ENCODE results near the gene ADAM11. TPM values are rescaled to one million over a fixed set of nuclear protein-coding genes. Genes with fewer than 3 reads are reported as not detected.
"Not testable (repeated sequence)": the region's sequence is repeated elsewhere in the genome, so short reads cannot be mapped to it uniquely, and the experiment has no call there.

Gene ADAM11
- total RNA-seq, 1 donor from 2014 or later: 0.52 TPM

DNA sequence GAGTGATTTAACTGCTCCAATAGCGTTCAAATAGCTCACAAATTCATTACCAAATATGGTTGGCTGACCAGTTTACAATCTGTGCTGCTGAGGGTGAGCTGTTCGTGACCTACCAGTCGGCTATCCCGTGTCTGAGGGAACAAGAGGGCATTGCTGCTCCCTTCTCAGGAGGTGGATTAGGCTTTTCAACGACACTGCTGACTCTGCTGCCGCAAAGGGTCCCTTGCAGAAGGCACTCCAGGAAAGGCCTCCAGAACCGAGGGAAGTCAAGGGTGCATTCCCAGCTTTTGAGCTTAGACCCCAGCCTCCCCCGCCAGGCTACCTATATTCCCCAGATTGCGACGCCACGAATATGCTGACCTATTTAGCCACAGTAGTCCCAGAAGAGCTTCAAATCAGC, 39.0 kb downstream of the ADAM11 start:
- intact Hi-C loops (cut with micrococcal nuclease): no loop called here
- no peak for DNase-seq (ENCODE audit: low spot score)
- peaks cover 6% of the 10 kb centered on the region for H3K27me3 Mint-ChIP-seq (ENCODE audit: insufficient read depth)
- no peaks in the 10 kb centered on the region for H3K36me3 Mint-ChIP-seq (ENCODE audit: low read depth)
- no peak overlapping the region for H3K27ac Mint-ChIP-seq
- no peak overlapping the region for H3K4me3 Mint-ChIP-seq
- H3K4me1 Mint-ChIP-seq (ENCODE audit: low read depth): peaks cover 7% of the 10 kb centered on the region
- no peaks in the 10 kb centered on the region for H3K9me3 Mint-ChIP-seq

DNA sequence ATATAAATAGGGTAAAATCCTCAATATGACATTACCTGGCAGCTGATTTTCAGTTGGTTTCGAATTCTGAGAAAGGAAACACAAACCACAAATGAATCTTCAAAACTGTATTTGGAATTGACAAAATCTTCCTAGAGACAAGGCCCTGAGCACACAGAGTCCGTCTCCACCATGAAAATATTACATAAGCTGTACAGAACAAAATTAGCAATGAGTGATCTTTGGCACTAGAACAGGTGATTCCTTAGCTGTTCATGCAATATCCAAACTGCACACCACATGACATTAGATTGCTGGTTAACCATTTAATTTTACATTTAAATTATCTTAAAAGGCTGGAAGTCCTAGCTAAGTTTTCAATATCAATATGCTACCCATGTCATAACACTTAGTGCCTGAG, 39.6 kb downstream of the ADAM11 start:
- no peak for DNase-seq (ENCODE audit: low spot score)
- Mint-ChIP-seq H3K4me3 (no peak overlapping the region), H3K9me3 (no peaks in the 10 kb centered on the region), H3K27me3 (ENCODE audit: insufficient read depth) (peaks cover 6% of the 10 kb centered on the region), H3K27ac (no peak overlapping the region), H3K4me1 (ENCODE audit: low read depth) (peaks cover 7% of the 10 kb centered on the region), H3K36me3 (ENCODE audit: low read depth) (no peaks in the 10 kb centered on the region)
- intact Hi-C loops (cut with micrococcal nuclease): no loop called here

DNA sequence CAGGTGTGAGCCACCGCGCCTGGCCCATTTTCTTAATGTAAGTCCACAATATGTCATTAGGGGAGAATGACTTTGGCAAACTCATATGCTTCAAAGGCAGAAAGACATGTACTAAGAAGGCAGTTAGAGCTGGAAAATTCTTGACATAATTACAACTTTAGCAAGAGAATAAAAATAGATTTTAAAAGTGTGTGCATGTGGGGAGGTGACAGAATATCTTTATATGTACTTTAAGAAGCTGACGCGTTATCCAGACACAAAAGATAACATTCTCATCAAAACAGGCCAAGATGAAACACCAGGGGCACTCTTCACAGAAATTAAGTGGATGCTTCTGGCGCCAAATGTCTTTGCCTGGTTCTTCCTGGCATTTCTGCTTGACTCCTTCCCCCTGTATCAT, 43.1 kb downstream of the ADAM11 start:
- H3K4me1 Mint-ChIP-seq (ENCODE audit: low read depth): peaks cover 7% of the 10 kb centered on the region
- peaks cover 11% of the 10 kb centered on the region for H3K27me3 Mint-ChIP-seq (ENCODE audit: insufficient read depth)
- intact Hi-C loops (cut with micrococcal nuclease): no loop called here
- no peak overlapping the region for H3K27ac Mint-ChIP-seq
- no peak overlapping the region for H3K4me3 Mint-ChIP-seq
- no peak for DNase-seq (ENCODE audit: low spot score)
- no peaks in the 10 kb centered on the region for H3K9me3 Mint-ChIP-seq
- no peaks in the 10 kb centered on the region for H3K36me3 Mint-ChIP-seq (ENCODE audit: low read depth)

DNA sequence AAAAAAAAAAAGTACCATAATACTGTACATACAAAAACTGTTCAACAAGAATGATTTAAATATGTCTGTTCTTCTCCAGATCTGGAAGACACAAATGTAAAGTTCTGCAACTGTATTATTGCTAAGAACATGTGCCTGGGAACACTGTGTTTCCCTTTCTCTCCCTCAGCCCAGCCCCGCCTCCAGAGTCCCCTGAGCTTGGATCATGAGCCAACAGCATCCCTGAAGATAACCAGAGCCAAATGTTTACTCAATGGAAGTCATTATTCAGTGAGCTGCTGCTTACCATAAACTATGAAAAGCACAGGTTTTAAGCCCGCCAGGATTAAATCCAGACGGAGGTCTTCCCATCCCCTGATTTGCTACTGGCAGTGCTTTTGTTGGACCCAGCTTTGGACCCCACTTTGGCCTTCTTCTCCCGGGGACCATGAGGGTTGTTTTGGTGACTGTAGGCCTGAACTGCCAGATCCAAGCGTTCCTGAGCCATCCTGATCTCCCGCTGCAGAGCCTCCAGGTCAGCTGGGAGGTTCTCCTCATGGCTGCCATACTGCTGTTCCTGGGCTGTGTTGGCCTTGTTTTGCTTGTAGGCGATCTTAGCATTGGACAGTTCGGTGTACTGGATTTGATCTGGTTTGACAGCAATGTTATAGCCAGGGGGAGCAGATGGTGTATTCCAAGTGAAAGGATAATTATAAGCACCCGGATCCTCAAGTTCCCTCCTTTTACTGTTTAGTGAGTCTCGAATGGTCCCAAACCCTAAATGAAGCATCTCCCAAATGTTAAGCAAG, 45.7 kb downstream of the ADAM11 start:
- Mint-ChIP-seq H3K27me3 (ENCODE audit: insufficient read depth) (peaks cover 11% of the 10 kb centered on the region), H3K9me3 (no peaks in the 10 kb centered on the region), H3K4me3 (no peak overlapping the region), H3K36me3 (ENCODE audit: low read depth) (no peaks in the 10 kb centered on the region), H3K27ac (no peak overlapping the region), H3K4me1 (ENCODE audit: low read depth) (no peaks in the 10 kb centered on the region)
- no peak for DNase-seq (ENCODE audit: low spot score)
- intact Hi-C loops (cut with micrococcal nuclease): no loop called here

DNA sequence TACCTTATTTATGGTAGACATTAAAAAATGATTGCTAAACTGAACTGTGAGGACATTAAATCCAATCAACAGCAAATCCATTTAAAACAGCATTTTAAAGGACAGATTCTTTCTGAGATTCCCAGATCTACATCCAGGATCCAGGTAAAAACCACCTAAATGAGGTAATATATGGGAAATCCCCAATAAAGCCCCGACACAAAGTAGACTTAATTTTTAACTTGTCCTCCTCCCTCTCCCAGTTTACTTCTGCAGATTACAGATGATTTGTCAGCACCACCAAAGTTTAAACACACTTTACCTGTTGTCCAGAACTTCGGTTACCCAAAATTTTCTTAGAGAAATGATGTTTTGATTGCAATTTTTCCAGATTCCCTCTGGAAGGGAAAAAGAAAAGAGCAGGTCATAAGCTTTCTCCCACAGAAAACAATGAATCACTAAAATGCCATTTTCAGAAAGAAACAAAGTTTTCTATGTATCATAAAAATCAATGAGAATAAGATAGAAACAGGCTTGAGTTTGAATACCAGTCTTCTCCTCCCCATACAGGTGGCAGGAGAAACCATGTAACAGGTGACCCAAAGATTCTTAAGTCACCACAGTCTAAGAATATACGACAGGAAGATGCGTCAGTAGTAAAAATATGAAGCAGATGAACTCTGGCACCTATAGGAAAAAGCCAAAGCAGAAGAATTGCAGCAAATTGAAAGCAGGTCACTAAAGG, 48.5 kb downstream of the ADAM11 start:
- H3K4me3 Mint-ChIP-seq: no peak overlapping the region
- intact Hi-C loops (cut with micrococcal nuclease): no loop called here
- H3K9me3 Mint-ChIP-seq: no peaks in the 10 kb centered on the region
- H3K4me1 Mint-ChIP-seq (ENCODE audit: low read depth): no peaks in the 10 kb centered on the region
- no peak for DNase-seq (ENCODE audit: low spot score)
- H3K27ac Mint-ChIP-seq: no peak overlapping the region
- no peaks in the 10 kb centered on the region for H3K36me3 Mint-ChIP-seq (ENCODE audit: low read depth)
- H3K27me3 Mint-ChIP-seq (ENCODE audit: insufficient read depth): peaks cover 6% of the 10 kb centered on the region

DNA sequence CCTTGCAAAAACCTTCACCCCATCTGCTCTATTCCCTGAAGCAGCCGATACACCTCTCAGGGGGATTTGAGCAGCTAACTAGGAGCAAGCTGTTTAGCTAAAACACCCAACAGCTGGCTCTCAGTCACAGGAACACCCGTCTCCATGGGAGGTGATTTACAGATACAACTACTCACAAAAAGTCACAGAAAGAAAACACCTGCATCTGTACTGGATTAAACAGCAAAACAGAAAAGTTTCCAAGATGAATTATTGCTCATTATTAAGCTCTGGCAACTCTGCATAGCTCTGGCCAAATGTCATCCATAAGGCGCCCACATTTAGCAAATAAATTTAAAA, 49.0 kb downstream of the ADAM11 start:
- Mint-ChIP-seq H3K27ac (no peak overlapping the region), H3K36me3 (ENCODE audit: low read depth) (no peaks in the 10 kb centered on the region), H3K27me3 (ENCODE audit: insufficient read depth) (peaks cover 6% of the 10 kb centered on the region), H3K9me3 (no peaks in the 10 kb centered on the region), H3K4me3 (no peak overlapping the region), H3K4me1 (ENCODE audit: low read depth) (no peaks in the 10 kb centered on the region)
- intact Hi-C loops (cut with micrococcal nuclease): no loop called here
- DNase-seq (ENCODE audit: low spot score): no peak

DNA sequence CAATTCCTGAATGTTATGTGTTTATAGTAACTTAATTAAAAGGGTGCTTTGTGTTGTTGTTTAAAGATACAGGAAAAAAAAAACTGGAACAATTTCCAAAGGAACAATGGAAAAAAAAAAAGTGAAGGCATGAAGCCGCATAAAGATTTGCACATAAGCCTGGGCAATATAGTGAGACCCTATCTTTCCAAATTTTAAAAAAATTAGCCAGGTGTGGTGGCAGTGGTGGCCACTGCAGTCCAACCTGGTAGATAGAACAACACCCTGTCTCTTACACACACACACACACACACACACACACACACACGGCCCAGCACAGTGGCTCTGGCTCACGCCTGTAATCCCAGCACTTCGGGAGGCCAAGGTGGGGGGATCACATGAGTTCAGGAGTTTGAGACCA, 49.4 kb downstream of the ADAM11 start:
- H3K9me3 Mint-ChIP-seq: no peaks in the 10 kb centered on the region
- peaks cover 6% of the 10 kb centered on the region for H3K27me3 Mint-ChIP-seq (ENCODE audit: insufficient read depth)
- intact Hi-C loops (cut with micrococcal nuclease): no loop called here
- H3K27ac Mint-ChIP-seq: no peak overlapping the region
- H3K4me3 Mint-ChIP-seq: no peak overlapping the region
- DNase-seq (ENCODE audit: low spot score): no peak
- no peaks in the 10 kb centered on the region for H3K36me3 Mint-ChIP-seq (ENCODE audit: low read depth)
- no peaks in the 10 kb centered on the region for H3K4me1 Mint-ChIP-seq (ENCODE audit: low read depth)

DNA sequence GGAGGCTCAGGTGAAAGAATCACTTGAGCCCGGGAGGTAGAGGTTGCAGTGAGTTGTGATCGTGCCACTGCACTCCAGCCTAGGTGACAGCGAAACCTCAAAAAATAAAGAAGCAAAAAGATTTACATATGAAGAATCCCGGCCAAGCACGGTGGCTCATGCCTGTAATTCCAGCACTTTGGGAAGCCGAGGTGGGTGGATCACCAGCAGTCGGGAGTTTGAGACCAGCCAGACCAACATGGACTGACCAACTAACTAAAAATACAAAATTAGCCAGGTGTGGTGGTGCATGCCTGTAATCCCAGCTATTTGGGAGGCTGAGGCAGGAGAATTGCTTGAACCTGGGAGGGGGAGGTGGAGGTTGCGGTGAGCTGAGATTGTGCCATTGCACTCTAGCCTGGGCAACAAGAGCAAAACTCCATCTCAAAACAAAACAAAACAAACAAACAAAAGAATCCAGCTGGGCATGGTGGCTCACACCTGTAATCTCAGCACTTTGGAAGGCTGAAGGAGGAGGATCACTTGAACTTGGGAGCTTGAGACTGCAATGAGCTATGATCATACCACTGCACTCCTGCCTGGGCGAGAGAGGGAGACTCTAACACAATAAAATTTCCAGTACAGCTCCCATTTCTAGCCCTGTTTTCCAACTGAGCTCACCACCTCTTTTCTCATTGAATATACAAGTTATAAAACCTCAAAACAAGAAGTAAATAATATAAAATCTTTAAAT, 50.0 kb downstream of the ADAM11 start:
- H3K27ac Mint-ChIP-seq; intact Hi-C loops (cut with micrococcal nuclease); H3K36me3 Mint-ChIP-seq (ENCODE audit: low read depth); DNase-seq (ENCODE audit: low spot score); H3K27me3 Mint-ChIP-seq (ENCODE audit: insufficient read depth); H3K9me3 Mint-ChIP-seq; H3K4me3 Mint-ChIP-seq; H3K4me1 Mint-ChIP-seq (ENCODE audit: low read depth): not testable (repeated sequence)

DNA sequence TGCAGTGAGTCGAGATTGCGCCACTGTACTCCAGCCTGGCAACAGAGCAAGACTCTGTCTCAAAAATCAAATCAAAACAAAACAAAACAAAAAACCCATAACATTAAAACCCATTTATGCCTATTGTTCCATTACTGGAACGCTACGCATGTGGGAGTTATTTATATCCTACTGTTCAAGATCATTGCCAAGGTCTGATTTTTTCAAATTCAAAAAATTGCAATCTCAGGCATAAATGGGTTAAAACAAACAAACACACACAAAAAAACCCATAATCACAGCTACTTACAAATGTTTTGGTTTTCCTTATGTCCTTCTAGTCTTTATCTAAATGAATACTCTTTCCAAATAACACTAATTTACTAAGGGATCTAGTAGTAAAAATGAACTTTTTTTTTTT, 53.5 kb downstream of the ADAM11 start:
- Mint-ChIP-seq H3K9me3 (no peaks in the 10 kb centered on the region), H3K36me3 (ENCODE audit: low read depth) (no peaks in the 10 kb centered on the region), H3K4me3 (no peak overlapping the region), H3K27ac (no peak overlapping the region), H3K27me3 (ENCODE audit: insufficient read depth) (peaks cover 8% of the 10 kb centered on the region), H3K4me1 (ENCODE audit: low read depth) (no peaks in the 10 kb centered on the region)
- DNase-seq (ENCODE audit: low spot score): no peak
- intact Hi-C loops (cut with micrococcal nuclease): no loop called here

DNA sequence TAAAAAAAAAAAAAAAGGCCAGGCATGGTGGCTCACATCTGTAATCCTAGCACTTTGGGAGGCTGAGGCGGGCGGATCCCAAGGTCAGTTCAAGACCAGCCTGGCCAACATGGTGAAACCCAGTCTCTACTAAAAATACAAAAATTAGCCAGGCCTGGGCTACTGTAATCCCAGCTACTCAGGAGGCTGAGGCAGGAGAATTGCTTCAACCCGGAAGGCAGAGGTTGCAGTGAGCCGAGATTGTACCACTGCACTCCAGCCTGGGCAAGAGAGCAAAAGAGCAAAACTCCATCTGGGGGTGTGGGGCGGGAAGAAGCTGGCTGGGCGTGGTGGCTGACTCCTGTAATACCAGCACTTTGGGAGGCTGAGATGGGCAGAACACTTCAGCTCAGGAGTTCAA, 59.7 kb downstream of the ADAM11 start:
- H3K36me3 Mint-ChIP-seq (ENCODE audit: low read depth); H3K4me1 Mint-ChIP-seq (ENCODE audit: low read depth); H3K4me3 Mint-ChIP-seq; intact Hi-C loops (cut with micrococcal nuclease); H3K27ac Mint-ChIP-seq; DNase-seq (ENCODE audit: low spot score); H3K9me3 Mint-ChIP-seq: not testable (repeated sequence)
- H3K27me3 Mint-ChIP-seq (ENCODE audit: insufficient read depth): peaks cover 15% of the 10 kb centered on the region

DNA sequence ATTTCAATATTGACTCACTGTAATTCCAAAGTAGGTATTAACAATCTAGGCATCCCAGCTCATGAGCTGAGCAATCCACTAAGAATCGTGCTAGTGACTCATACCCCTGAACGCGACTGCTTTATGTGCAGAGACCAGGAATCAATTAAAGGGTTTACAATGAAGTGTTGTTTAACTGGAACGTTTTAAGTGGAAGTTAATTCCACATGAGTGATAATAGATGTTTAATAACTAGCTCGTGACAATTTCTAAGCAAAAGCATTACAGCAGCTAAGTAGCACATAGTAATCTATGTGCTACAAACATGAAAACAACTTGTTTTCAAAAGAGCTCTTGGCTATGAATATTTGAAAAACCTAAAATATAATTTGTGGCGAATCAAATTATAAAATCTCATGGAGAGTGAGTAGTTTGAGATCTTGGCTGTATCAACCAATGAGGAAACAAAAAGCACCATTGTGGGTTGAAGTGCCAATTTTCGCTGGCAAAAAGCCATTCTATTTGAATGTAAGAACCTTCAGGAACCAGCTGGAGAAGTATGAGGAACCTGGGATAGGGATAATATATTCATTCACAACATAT, 61.9 kb downstream of the ADAM11 start:
- DNase-seq (ENCODE audit: low spot score): no peak
- H3K4me3 Mint-ChIP-seq: no peak overlapping the region
- no peak overlapping the region for H3K27ac Mint-ChIP-seq
- intact Hi-C loops (cut with micrococcal nuclease): no loop called here
- H3K36me3 Mint-ChIP-seq (ENCODE audit: low read depth): no peaks in the 10 kb centered on the region
- peaks cover 7% of the 10 kb centered on the region for H3K27me3 Mint-ChIP-seq (ENCODE audit: insufficient read depth)
- no peaks in the 10 kb centered on the region for H3K9me3 Mint-ChIP-seq
- no peaks in the 10 kb centered on the region for H3K4me1 Mint-ChIP-seq (ENCODE audit: low read depth)

DNA sequence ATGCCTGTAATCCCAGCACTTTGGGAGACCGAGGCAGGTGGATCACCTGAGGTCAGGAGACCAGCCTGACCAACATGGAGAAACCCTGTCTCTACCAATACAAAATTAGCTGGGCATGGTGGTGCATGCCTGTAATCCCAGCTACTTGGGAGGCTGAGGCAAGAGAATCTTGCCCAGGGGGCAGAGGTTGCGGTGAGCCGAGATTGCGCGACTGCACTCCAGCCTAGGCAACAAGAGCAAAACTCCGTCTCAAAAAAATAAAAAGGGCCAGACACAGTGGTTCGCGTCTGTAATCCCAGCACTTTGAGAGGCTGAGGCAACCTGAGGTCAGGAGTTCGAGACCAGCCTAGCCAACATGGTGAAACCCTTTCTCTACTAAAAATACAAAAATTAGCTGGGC, 66.4 kb downstream of the ADAM11 start:
- not testable (repeated sequence) for H3K36me3 Mint-ChIP-seq (ENCODE audit: low read depth); H3K4me1 Mint-ChIP-seq (ENCODE audit: low read depth); H3K9me3 Mint-ChIP-seq; DNase-seq (ENCODE audit: low spot score); H3K4me3 Mint-ChIP-seq; H3K27ac Mint-ChIP-seq
- intact Hi-C loops (cut with micrococcal nuclease): loop anchor here (5.0 kb wide), 1 partner anchor 142 kb away; the partner anchor contains the start of gene C1QL1
- H3K27me3 Mint-ChIP-seq (ENCODE audit: insufficient read depth): peaks cover 37% of the 10 kb centered on the region

Data from activated T-helper 1 cell treated with anti-CD3 and anti-CD28 coated beads, Interleukin-12 subunit alpha, Interleukin-12 subunit beta, Interleukin-2, Interleukin-4 antibody, amounts not matched to agents 30 ng/mL and 10 ng/mL and 1 ng/mL, durations not matched to agents 14 hours and 24 hours and 36 hours (primary cell).